GM19035 (cell line): ENCODE data around the gene VDR.

Source experiments
- ATAC-seq: cut with Tn5 transposase; IDR thresholded peaks from one replicate; pipeline ENCODE4 v1.9.1; 2021; ENCODE audit not compliant: unreplicated experiment

The VDR gene

DNA sequence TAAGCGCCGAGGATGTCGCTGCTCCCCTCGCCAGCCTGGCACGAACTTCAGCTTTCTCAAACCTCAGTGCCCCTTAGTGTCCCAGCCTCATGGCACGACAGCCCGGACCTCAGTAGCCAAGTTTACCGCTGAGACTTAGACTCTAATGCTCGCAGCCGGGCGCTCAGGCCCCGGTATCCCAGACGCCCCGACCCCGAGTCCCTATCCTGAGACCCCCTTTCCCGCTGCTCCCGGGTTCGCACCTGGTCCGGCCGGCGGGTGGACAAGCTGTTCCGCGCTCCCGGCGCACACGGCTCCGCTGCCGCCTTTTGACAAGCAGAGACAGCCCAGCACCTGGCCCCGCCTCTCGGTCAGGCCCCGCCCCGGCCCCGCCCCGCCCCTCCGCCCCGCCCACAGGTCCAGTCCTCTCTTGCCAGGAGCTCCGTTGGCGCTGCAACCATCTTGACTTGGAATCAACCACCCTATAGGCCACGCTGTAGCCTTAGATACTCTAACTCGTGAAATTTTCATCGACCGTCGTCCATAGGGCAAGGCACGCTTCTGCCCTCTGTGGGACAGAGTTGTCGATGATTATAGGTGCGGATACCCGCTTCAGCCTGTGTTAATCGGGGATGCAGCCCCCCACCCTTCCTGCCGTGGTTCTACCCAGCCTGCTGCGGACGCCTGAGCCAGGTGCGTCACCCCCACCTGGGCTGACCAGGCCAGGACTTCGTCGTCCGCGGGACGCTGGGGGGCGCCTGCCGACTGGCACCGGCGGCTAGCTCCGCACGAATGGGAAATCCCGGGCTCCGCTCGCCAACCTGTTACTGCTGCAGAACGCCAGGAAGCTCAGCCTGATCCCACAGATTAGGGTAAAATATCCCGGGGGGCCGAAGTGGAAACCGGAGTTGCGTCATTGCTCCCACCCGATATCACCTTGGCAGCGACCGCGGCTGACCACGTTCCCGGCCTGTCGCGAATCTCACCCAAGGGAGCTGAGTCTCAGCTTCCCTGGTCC, at the start of gene VDR:
VDR (minus strand) TSS at position 282 of the 997 bp plus-strand sequence. CDS start 25,881 bp downstream, outside the sequence.
- peak; percentile 81 for ATAC-seq

DNA sequence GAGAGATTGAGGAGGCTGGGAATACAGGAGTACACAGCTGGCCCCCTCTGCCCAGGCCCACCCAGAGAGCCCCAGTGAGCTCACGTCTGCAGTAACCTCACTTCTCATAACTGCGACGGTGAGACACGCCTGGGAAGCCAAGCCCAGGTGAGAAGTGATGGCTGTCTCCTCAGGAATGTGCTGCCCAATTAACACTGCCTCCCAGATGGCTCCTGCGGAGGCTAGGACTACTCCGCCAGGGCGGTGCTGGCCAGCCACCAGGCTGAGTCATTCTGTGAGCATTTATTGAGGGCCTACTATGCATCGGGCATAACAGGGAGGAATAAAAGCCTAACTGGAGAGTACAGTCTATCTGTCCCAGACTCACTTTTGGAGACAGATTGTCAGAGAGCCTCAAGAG, 49.3 kb upstream of the VDR start:
- no peak for ATAC-seq

- ATAC-seq: no peak
Measured at GRCh38 chr12:47950856-47951468, 46.2 kb upstream of the VDR start.

DNA sequence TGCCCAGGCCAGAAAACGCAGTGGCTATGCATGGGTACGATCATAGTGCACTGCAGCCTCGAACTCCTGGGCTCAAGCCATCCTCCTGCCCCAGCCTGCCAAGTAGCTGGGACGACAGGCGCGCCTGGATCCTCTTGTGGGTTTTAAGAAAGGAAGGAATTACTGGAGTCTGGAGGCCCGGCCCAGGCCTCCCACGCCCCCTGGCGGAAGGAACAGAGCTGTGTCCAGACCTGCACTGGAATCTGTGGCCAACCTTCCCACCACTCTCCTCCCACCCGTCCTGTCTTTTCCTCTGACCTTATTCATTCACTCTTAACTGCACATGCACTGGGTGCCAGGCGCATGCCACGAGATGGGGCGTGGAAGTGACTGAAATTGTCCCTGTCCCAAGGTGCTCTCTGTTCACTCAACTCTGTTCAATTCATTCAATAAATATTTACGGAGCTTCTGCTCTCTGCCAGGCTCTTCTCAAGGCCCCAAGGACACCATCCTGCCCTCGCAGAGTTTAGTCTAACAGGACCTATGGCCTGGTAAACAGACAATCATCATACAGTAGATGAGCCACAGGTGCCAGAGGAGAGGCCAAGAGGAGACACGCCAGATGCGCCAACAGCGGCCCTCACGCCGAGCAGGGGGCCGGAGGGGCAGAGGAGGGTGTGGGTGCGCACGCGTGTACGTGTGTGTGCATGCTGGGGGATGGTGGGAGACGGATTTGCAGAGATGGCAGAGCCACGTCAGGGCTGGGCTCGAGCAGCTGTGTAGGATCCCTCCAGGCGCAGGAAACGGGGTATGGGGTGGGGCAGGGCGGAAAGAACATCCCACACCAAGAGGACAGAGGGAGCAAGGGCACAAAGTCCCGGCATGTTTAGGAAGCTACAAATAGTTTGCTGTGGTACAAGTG, 44.9 kb upstream of the VDR start:
- peak; percentile 65 for ATAC-seq

DNA sequence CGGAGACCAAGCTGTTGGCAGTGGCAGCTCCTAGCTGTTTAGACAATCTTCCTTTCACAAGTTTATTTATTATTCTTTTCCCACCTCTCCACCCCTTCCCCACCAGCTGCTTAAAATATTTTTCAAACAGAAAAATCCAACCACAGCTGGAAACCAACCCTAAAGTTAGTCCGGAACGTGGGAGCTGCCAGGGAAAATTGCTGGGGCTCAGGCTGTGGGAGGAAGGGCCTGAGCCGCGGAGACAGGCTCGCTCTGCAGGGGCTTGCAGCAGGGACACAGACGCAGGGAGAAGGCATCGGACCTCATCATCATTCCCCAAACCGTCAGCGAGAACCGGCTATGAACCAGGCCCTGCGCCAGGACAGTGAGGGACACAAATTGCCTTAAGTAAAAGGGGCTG, 42.5 kb upstream of the VDR start:
- ATAC-seq: no peak

DNA sequence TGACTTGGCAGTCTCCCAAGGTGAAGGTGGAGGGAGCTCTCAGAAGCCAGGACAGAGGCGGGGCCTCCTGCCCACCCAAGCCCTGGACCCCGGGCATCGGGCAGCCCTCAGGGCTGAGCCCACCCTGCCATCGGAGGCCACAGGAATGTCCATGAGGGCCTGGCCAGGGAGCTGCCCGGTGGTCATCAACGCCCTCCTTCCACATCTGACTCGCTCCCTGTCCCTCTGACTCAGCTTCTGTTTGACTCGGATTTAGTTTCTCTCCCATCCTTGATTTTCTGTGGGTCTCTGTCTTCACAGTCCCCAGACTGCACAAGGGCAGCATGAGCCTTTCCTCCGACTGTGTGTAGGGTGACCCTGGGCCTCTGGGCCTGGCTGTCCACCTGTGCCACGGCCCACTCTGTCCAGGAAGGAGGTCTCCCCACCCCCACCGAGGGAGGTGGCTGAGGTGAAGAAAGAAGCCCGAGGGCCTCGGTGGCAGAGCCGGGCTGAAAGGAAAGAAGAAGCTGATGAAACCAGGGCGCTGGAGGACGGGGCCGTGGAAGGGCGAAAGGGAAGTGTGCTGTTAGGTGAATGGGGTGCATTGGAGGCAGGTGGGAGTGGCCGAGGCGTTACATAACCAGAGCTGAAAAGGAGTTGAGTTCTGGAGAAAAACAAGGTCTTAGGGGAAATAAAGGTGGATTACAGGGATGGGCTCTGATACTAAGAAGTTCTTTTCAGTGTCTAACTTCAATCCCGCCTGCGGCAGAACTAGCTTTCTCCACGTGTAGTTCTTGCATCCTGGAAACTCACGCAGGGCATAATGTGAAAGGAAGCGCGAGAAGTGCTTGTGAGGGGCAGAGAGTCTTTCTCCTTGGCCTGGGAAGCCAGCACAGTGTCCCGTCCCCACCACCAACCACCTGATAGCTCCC, 41.9 kb upstream of the VDR start:
- no peak for ATAC-seq

GRCh38 chr12:47945341-47945728, 40.5 kb upstream of the VDR start:
- no peak for ATAC-seq

GRCh38 chr12:47944685-47945340, 40.0 kb upstream of the VDR start:
- ATAC-seq: no peak

GRCh38 chr12:47943623-47944340, 39.0 kb upstream of the VDR start:
- no peak for ATAC-seq

- no peak for ATAC-seq
Measured at GRCh38 chr12:47942614-47943225, 37.9 kb upstream of the VDR start.

- ATAC-seq: no peak
Measured at GRCh38 chr12:47941871-47942613, 37.2 kb upstream of the VDR start.

DNA sequence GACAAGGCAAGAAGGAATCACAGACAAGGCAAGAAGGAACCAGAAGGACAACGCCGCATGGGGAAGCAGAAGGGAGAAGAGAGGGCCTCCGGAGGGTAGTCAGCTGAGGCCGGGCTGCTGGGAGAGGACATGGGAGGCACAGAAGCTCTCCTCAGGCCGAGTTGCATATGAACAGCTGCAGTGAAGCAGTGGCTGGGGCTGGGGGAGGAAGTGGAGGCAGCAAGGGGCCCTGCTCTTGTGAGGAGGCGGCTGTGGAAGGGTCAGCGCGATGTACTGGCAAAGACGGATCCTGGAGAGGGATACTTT, 36.6 kb upstream of the VDR start:
- no peak for ATAC-seq

DNA sequence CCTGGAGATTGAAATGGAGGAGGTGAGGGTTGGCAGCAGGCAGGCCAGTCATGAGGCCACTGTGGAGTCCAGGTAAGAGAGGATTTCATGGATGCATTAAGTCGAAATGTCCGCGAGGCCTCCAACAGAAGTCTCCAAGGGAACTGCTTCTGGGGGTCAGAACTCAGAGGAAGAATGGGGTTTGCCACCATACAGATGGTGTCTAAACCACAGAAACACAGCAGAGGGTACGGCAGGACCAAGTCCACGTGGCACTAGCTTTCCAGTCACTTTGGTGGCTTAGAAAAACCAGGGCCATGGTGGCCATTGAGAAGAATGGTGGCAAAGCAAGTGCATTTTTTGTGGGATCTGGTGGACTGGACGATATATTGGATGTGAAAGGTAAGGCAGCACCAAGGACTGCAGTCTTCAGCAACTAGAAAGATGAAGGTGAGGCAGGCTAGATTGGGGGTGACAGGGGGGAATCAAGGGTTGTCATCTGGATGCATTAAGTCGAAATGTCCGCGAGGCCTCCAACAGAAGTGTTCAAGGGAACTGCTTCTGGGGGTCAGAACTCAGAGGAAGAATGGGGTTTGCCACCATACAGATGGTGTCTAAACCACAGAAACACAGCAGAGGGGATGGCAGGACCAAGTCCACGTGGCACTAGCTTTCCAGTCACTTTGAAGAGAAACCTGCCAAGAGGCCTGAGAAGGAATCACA, 36.1 kb upstream of the VDR start:
- no peak for ATAC-seq

GRCh38 chr12:47939009-47939601, 34.3 kb upstream of the VDR start:
- ATAC-seq: no peak

DNA sequence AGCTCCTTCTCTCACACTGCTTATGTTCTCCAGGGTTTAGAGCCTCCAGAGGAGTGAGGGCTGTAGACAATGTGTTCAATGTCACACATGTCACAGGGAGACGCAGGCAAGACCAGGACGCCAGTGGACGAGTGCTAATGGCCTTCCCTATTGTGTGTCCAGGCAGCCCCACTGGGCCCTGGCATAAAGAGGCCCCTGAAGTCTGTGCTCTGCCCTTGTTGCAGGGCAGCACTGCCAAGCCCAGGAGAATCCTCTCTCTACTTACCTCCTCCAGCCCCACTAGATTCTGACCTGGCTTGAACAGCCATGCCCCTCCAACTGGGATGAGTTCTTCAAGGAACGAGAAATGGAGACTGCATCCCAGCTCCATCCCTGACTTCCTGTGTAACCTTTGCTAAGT, 33.8 kb upstream of the VDR start:
- no peak for ATAC-seq

- no peak for ATAC-seq
Measured at GRCh38 chr12:47938093-47938492, 33.3 kb upstream of the VDR start.

DNA sequence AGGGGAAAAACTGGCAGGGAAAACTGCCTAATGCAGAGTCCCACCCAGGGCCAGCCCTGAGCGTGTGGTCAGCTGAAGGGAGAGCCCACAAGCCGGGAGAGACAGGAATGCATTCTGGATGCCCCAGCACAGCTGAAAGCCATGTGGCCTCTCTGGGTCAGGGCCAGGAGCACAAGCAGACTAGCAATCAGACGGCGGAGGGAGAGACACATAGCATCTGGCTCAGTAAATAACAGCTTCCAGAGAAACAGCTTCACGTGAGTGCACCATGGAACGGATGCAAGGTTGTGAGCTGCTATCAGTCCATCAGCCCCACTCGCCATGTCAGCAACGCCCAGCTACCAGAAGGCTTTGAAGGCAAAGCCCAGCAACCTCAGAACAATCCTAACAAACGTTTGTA, 30.4 kb upstream of the VDR start:
- ATAC-seq: no peak
